SK-N-SH treated with all-trans-retinoic acid at 6 μM for 48 hours (cell line): ENCODE results near the gene AUTS2.

Experiments
- ARNTL ChIP-seq: fragments of 450-650 bp; formaldehyde crosslinking; IDR thresholded peaks from 2 replicates; pipeline ENCODE4 v1.5.0; 2020; ENCODE audit warnings: low read depth, mild to moderate bottlenecking, moderate library complexity, borderline replicate concordance
- BACH2 ChIP-seq: fragments of 250-450 bp; sonication (Bioruptor Pico); IDR thresholded peaks from 2 replicates; pipeline ENCODE4 v1.9.0; 2021; ENCODE audit warnings: mild to moderate bottlenecking, borderline replicate concordance
- CREB5 ChIP-seq: fragments of 250-450 bp; sonication (Bioruptor Pico); IDR thresholded peaks from 2 replicates; pipeline ENCODE4 v1.5.1; 2020; ENCODE audit warnings: low read depth, mild to moderate bottlenecking, moderate library complexity
- CSRNP3 ChIP-seq: fragments of 250-450 bp; sonication (Bioruptor Pico); IDR thresholded peaks from 2 replicates; pipeline ENCODE4 v1.5.1; 2021; ENCODE audit warnings: mild to moderate bottlenecking, moderate library complexity
- ESRRG ChIP-seq: fragments of 250-450 bp; sonication (Bioruptor Pico); IDR thresholded peaks from 2 replicates; pipeline ENCODE4 v1.6.1; 2021; ENCODE audit warnings: mild to moderate bottlenecking
- OSR1 ChIP-seq: fragments of 250-450 bp; sonication (Bioruptor Pico); IDR thresholded peaks from 2 replicates; pipeline ENCODE4 v1.8.0; 2022; ENCODE audit warnings: moderate library complexity, mild to moderate bottlenecking, inconsistent platforms
- PATZ1 ChIP-seq: fragments of 250-450 bp; sonication (Bioruptor Pico); IDR thresholded peaks from 2 replicates; pipeline ENCODE4 v1.8.0; 2020; ENCODE audit warnings: mild to moderate bottlenecking, moderate library complexity, borderline replicate concordance
- RARB ChIP-seq: fragments of 250-450 bp; sonication (Bioruptor Pico); IDR thresholded peaks from 2 replicates; pipeline ENCODE4 v1.8.0; 2021; ENCODE audit warnings: mild to moderate bottlenecking, moderate library complexity
- TSHZ2 ChIP-seq: fragments of 250-450 bp; sonication (Bioruptor Pico); IDR thresholded peaks from 2 replicates; pipeline ENCODE4 v1.5.0; 2020; ENCODE audit warnings: mild to moderate bottlenecking, moderate library complexity
- ZC3H10 ChIP-seq: fragments of 250-450 bp; sonication (Bioruptor Pico); IDR thresholded peaks from 2 replicates; pipeline ENCODE4 v1.5.1; 2021; ENCODE audit warnings: mild to moderate bottlenecking, moderate library complexity
- ZFP3 ChIP-seq: fragments of 250-450 bp; sonication (Bioruptor Pico); IDR thresholded peaks from 2 replicates; pipeline ENCODE4 v1.5.0; 2020; ENCODE audit warnings: mild to moderate bottlenecking, moderate library complexity
- ZFP30 ChIP-seq: fragments of 450-650 bp; formaldehyde crosslinking; IDR thresholded peaks from 2 replicates; pipeline ENCODE4 v1.5.0; 2022; ENCODE audit warnings: mild to moderate bottlenecking, moderate library complexity
- ZNF70 ChIP-seq: fragments of 450-650 bp; formaldehyde crosslinking; IDR thresholded peaks from 2 replicates; pipeline ENCODE4 v1.5.0; 2020; ENCODE audit warnings: mild to moderate bottlenecking, moderate library complexity
- ZNF8 ChIP-seq: fragments of 450-650 bp; formaldehyde crosslinking; IDR thresholded peaks from 2 replicates; pipeline ENCODE4 v1.5.0; 2020; ENCODE audit warnings: mild to moderate bottlenecking, moderate library complexity

- no peak for TF ChIP-seq ARNTL (CRISPR knock-in tag)
- no peak for TF ChIP-seq BACH2 (CRISPR knock-in tag)
- no peak for TF ChIP-seq ZNF70
- TF ChIP-seq TSHZ2: no peak
- no peak for TF ChIP-seq ESRRG (CRISPR knock-in tag)
- no peak for TF ChIP-seq PATZ1 (CRISPR knock-in tag)
- no peak for TF ChIP-seq ZFP3 (CRISPR knock-in tag)
- no peak for TF ChIP-seq OSR1 (CRISPR knock-in tag)
- TF ChIP-seq RARB (CRISPR knock-in tag): no peak
- TF ChIP-seq CSRNP3 (CRISPR knock-in tag): no peak
- no peak for TF ChIP-seq CREB5 (CRISPR knock-in tag)
- no peak for TF ChIP-seq ZFP30
- no peak for TF ChIP-seq ZNF8 (CRISPR knock-in tag)
- no peak for TF ChIP-seq ZC3H10 (CRISPR knock-in tag)
Measured at GRCh38 chr7:69811476-69812308, 213.4 kb downstream of the AUTS2 start.
